NT2/D1 (cell line): ENCODE data around the gene MGAT5.

ENCODE experiments used
- DNase-seq: peaks from one replicate; pipeline ENCODE4 v3.0.0-alpha.2; 2011; ENCODE audit warnings: low read depth, low spot score
- H3K27me3 ChIP-seq: 2 replicates; pipeline ENCODE4 v1.6.0; 2011; ENCODE audit warnings: mild to moderate bottlenecking; ENCODE audit not compliant: insufficient read length, insufficient read depth
- H3K36me3 ChIP-seq: 2 replicates; pipeline ENCODE4 v1.6.1; 2011; ENCODE audit warnings: mild to moderate bottlenecking, low read length, mixed read lengths; ENCODE audit not compliant: insufficient read depth, insufficient read length
- H3K4me1 ChIP-seq: 2 replicates; pipeline ENCODE4 v1.5.1; 2011; ENCODE audit not compliant: insufficient read depth, insufficient read length
- H3K4me3 ChIP-seq: 2 replicates; pipeline ENCODE4 v1.5.1; 2011; ENCODE audit warnings: low read depth; ENCODE audit not compliant: insufficient read length
- H3K9ac ChIP-seq: 2 replicates; pipeline ENCODE4 v1.6.0; 2011; ENCODE audit warnings: low read depth; ENCODE audit not compliant: insufficient read length
- H3K9me3 ChIP-seq: 2 replicates; pipeline ENCODE4 v1.5.1; 2011; ENCODE audit warnings: mild to moderate bottlenecking, low read length; ENCODE audit not compliant: insufficient read depth
- SUZ12 ChIP-seq: IDR thresholded peaks from 2 replicates; pipeline ENCODE4 v1.6.1; 2011; ENCODE audit not compliant: insufficient read length, insufficient read depth; ENCODE audit errors: extremely low read depth
- YY1 ChIP-seq: IDR thresholded peaks from 2 replicates; pipeline ENCODE4 v1.6.1; 2011; ENCODE audit not compliant: insufficient read length, insufficient read depth
- ZNF274 ChIP-seq: IDR thresholded peaks from 2 replicates; pipeline ENCODE4 v1.6.1; 2011; ENCODE audit warnings: mild to moderate bottlenecking, low read depth, low read length

MGAT5 gene

DNA sequence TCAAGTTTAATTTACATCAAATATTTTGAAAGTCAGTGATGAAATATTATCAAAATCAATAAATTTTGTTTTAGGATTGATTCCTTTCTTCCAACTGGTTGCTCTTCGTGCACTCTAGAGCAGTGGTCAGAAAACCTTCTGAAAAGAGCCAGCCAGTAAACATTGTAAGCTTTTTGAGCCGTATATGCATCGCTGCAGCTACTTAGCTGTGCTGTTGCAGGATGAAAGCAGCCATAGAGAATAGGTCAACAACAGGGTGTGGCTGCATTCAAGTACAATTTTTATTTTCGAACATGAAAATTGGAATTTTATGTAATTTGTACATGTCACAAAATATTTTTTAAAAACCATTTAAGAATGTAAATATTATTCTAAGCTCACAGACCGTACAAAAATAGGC, 94.9 kb downstream of the MGAT5 start:
- no peaks in the 10 kb centered on the region for H3K27me3 ChIP-seq
- H3K9me3 ChIP-seq = no peaks in the 10 kb centered on the region
- no peak for DNase-seq
- no peaks in the 10 kb centered on the region for H3K4me1 ChIP-seq
- no peak overlapping the region for H3K9ac ChIP-seq
- TF ChIP-seq ZNF274 = no peak
- no peak for TF ChIP-seq YY1
- TF ChIP-seq SUZ12 = no peak
- H3K36me3 ChIP-seq = peaks cover 9% of the 10 kb centered on the region
- H3K4me3 ChIP-seq = no peak overlapping the region

DNA sequence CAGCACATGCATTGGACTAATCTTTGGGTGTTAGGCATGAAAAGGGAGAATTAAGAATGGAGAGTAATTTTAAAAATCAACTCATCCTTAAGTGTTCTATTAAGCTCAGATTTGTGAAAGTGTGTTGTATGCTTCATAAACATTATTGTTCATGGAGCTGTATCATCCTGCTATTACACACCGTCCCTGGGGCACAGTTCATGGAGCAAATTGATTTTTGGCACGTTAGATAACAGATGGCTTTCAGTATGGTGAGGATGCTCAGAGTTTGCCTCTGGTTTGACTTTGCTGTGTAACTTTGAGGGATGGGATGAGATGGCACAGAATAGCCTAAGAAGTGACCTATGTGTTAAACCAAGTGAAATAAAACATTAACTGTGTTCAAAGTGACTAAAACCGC, 97.1 kb downstream of the MGAT5 start:
- no peak for TF ChIP-seq SUZ12
- TF ChIP-seq ZNF274 = no peak
- no peak for TF ChIP-seq YY1
- no peak overlapping the region for H3K9ac ChIP-seq
- H3K36me3 ChIP-seq = peaks cover 3% of the 10 kb centered on the region
- H3K27me3 ChIP-seq = no peaks in the 10 kb centered on the region
- no peaks in the 10 kb centered on the region for H3K9me3 ChIP-seq
- H3K4me1 ChIP-seq = no peaks in the 10 kb centered on the region
- no peak overlapping the region for H3K4me3 ChIP-seq
- no peak for DNase-seq

DNA sequence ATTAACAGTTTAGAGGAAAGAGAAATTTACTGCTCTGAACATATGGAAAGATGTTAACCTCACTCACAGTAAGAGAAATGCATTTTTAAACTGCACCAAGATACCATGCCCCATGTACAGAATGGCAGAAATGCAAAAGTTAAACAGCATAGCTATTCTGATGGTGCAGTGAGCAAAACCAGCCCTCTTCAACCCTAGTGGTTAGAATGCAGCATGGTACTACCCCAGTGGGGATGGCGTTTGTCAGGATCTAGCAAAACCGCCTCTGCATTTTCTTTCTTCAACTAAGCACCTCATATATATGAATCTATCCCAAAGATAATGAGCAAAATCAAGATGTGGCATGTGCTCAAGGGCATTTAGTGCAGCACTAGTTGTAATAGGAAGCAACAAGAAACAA, 98.0 kb downstream of the MGAT5 start:
- TF ChIP-seq SUZ12 = no peak
- no peak for TF ChIP-seq ZNF274
- TF ChIP-seq YY1 = no peak
- Histone ChIP-seq H3K27me3 (no peaks in the 10 kb centered on the region), H3K4me1 (no peaks in the 10 kb centered on the region), H3K9me3 (no peaks in the 10 kb centered on the region), H3K4me3 (no peak overlapping the region), H3K36me3 (peaks cover 5% of the 10 kb centered on the region), H3K9ac (no peak overlapping the region)
- no peak for DNase-seq

DNA sequence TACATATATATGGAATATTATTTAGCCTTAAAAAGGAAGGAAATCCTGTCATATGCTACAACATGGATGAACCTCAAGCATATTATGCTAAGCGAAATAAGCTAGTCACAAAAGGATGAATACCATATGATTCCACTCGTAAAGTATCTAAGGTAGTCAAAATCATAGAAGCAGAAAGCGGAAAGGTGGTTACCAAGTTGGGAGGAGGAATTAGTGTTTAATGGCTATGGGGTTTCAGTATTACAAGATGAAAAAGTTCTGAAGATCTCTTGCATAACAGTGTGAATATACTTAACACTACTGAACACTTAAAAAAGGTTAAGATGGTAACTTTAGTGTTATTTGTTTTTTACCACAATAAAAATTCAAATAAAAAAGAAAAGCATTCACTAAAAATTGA, 99.0 kb downstream of the MGAT5 start:
- Histone ChIP-seq H3K36me3 (peaks cover 5% of the 10 kb centered on the region), H3K27me3 (no peaks in the 10 kb centered on the region), H3K9ac (no peak overlapping the region), H3K4me1 (no peaks in the 10 kb centered on the region), H3K4me3 (no peak overlapping the region), H3K9me3 (no peaks in the 10 kb centered on the region)
- no peak for DNase-seq
- TF ChIP-seq SUZ12 = no peak
- TF ChIP-seq ZNF274 = no peak
- TF ChIP-seq YY1 = no peak

DNA sequence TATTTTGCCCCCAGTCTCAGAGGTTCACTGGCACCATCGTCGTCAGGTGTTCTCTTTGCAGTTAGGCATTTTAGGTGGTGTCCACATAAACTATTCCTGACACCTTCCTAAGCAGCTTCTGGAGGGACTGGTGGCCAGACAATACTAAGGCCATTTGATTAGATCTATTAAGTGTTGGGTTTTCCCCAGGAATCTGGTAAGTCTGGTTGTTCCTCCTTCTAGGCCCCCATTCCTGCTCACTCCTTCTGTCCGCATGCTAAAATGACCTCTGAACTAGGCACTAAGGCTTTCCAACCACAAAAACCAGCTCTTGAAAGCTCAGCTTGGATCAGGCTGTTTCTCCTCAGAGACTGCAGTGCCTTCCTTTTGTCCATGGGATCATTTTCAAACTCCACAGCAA, 100.7 kb downstream of the MGAT5 start:
- Histone ChIP-seq H3K9ac (no peak overlapping the region), H3K9me3 (no peaks in the 10 kb centered on the region), H3K27me3 (no peaks in the 10 kb centered on the region), H3K36me3 (peaks cover 5% of the 10 kb centered on the region), H3K4me3 (no peak overlapping the region), H3K4me1 (no peaks in the 10 kb centered on the region)
- no peak for DNase-seq
- TF ChIP-seq ZNF274 (no peak), YY1 (no peak), SUZ12 (no peak)

DNA sequence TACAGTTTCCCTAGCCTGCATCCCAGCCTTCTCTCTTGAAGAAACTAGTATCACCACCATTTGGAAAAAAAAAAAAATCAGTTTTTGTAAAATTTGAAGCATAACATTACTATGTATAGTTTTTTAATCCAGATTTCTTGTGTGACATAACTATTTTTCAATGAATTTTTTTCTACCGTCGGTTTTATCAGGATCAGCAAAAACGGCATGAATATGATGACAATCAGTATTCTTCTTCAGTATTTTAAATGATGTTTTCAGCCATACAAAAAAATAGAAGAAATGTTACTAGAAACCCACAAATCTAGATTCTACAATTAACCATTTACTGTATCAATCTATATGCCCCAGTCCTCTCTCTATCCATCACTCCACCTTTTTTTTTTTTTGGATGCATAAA, 103.9 kb downstream of the MGAT5 start:
- TF ChIP-seq ZNF274 = no peak
- no peak for TF ChIP-seq YY1
- no peak for TF ChIP-seq SUZ12
- Histone ChIP-seq H3K9me3 (no peaks in the 10 kb centered on the region), H3K9ac (no peak overlapping the region), H3K4me3 (no peak overlapping the region), H3K27me3 (no peaks in the 10 kb centered on the region), H3K4me1 (no peaks in the 10 kb centered on the region), H3K36me3 (peaks cover 11% of the 10 kb centered on the region)
- no peak for DNase-seq

DNA sequence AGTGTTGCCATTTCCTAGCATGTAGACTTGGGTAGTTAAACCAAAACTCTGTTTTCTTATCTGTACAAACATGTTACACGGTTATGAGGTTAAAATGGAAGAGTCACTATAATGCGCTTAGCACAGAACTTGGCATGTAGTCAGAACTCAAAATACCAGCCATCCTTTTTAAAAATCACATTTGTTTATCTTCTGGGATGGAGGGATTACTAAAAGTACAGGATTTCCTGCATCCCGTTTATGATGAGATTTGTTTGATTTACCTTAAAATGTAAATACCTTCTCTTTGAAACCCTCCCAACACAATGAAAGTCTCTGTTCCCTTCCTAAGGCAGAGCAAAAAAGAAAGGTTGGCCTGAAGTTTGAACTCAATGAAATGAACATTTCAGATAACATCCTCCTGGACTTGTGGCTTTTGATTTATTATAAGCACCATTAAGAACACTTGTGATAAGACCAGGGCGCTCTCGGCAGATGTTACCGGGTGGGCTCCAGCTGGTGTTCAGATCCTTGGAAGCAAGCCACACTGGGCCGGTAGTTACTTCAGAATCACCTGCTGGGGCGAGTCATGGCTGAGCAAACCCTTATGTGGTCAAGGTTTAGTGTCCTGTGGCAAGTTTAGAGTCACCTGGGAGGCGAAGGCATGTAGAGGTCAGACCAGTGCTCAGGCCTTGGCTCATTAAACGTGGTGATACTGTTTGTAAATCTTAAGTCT, 105.7 kb downstream of the MGAT5 start:
- TF ChIP-seq YY1 = no peak
- no peak for TF ChIP-seq SUZ12
- no peak for TF ChIP-seq ZNF274

More for the DNA sequence above, 105.7 kb downstream of the MGAT5 start:
- no peaks in the 10 kb centered on the region for H3K27me3 ChIP-seq
- H3K9me3 ChIP-seq = no peaks in the 10 kb centered on the region
- no peaks in the 10 kb centered on the region for H3K4me1 ChIP-seq
- H3K36me3 ChIP-seq = peaks cover 11% of the 10 kb centered on the region
- no peak for DNase-seq
- no peak overlapping the region for H3K4me3 ChIP-seq
- no peak overlapping the region for H3K9ac ChIP-seq
